GM18508 (cell line): ENCODE results near the gene LRRC75A.
"Not testable (repeated sequence)": the region's sequence is repeated elsewhere in the genome, so short reads cannot be mapped to it uniquely, and the experiment has no call there.

Source experiments
- ATAC-seq: cut with Tn5 transposase; IDR thresholded peaks from one replicate; pipeline ENCODE4 v1.9.1; 2021; ENCODE audit warnings: moderate number of reproducible peaks; ENCODE audit not compliant: insufficient read depth, unreplicated experiment

Gene LRRC75A

GRCh38 chr17:16491703-16492612 lies at the start of gene LRRC75A:
Gene LRRC75A, minus strand, starts transcription at chr17:16492193. Its CDS starts 203 bp downstream, at chr17:16491990.
- ATAC-seq, result no peak

GRCh38 chr17:16537130-16537458 lies 45.1 kb upstream of the LRRC75A start:
- no peak for ATAC-seq

- ATAC-seq, result no peak
Observed at GRCh38 chr17:16534236-16534635, 42.2 kb upstream of the LRRC75A start.

- ATAC-seq, result no peak
Observed at GRCh38 chr17:16529906-16530305, 37.9 kb upstream of the LRRC75A start.

- no peak for ATAC-seq
Observed at GRCh38 chr17:16527298-16527697, 35.3 kb upstream of the LRRC75A start.

GRCh38 chr17:16525556-16525955 lies 33.6 kb upstream of the LRRC75A start:
- ATAC-seq, result not testable (repeated sequence)

- ATAC-seq, result no peak
Observed at GRCh38 chr17:16521070-16521727, 29.2 kb upstream of the LRRC75A start.

GRCh38 chr17:16519021-16519420 lies 27.0 kb upstream of the LRRC75A start:
- no peak for ATAC-seq

GRCh38 chr17:16517477-16517876 lies 25.5 kb upstream of the LRRC75A start:
- ATAC-seq, result no peak

GRCh38 chr17:16516594-16517051 lies 24.6 kb upstream of the LRRC75A start:
- no peak for ATAC-seq

- no peak for ATAC-seq
Observed at GRCh38 chr17:16515933-16516332, 23.9 kb upstream of the LRRC75A start.

GRCh38 chr17:16513873-16514272 lies 21.9 kb upstream of the LRRC75A start:
- no peak for ATAC-seq

- no peak for ATAC-seq
Observed at GRCh38 chr17:16512011-16512410, 20.0 kb upstream of the LRRC75A start.

- no peak for ATAC-seq
Observed at GRCh38 chr17:16511593-16511992, 19.6 kb upstream of the LRRC75A start.

- no peak for ATAC-seq
Observed at GRCh38 chr17:16507918-16508533, 16.0 kb upstream of the LRRC75A start.

- ATAC-seq, result no peak
Observed at GRCh38 chr17:16506188-16506587, 14.2 kb upstream of the LRRC75A start.

- no peak for ATAC-seq
Observed at GRCh38 chr17:16504984-16505383, 13.0 kb upstream of the LRRC75A start.

GRCh38 chr17:16496820-16497489 lies 5.0 kb upstream of the LRRC75A start:
- ATAC-seq, result no peak

- no peak for ATAC-seq
Observed at GRCh38 chr17:16495980-16496819, 4.2 kb upstream of the LRRC75A start.

- no peak for ATAC-seq
Observed at GRCh38 chr17:16495561-16495960, 3.6 kb upstream of the LRRC75A start.
